GM12875 (cell line): ENCODE data around the gene AP5M1.

ENCODE experiments used
- H3K4me3 ChIP-seq: one replicate; pipeline ENCODE4 v1.5.1; 2011; ENCODE audit warnings: low read depth, low read length, control low read depth
- CTCF ChIP-seq: IDR thresholded peaks from 2 replicates; pipeline ENCODE4 v1.5.1; 2011; ENCODE audit warnings: low read depth, mild to moderate bottlenecking, control low read depth, inconsistent platforms, low read length, moderate library complexity, borderline replicate concordance; ENCODE audit not compliant: insufficient read depth

Gene AP5M1

DNA sequence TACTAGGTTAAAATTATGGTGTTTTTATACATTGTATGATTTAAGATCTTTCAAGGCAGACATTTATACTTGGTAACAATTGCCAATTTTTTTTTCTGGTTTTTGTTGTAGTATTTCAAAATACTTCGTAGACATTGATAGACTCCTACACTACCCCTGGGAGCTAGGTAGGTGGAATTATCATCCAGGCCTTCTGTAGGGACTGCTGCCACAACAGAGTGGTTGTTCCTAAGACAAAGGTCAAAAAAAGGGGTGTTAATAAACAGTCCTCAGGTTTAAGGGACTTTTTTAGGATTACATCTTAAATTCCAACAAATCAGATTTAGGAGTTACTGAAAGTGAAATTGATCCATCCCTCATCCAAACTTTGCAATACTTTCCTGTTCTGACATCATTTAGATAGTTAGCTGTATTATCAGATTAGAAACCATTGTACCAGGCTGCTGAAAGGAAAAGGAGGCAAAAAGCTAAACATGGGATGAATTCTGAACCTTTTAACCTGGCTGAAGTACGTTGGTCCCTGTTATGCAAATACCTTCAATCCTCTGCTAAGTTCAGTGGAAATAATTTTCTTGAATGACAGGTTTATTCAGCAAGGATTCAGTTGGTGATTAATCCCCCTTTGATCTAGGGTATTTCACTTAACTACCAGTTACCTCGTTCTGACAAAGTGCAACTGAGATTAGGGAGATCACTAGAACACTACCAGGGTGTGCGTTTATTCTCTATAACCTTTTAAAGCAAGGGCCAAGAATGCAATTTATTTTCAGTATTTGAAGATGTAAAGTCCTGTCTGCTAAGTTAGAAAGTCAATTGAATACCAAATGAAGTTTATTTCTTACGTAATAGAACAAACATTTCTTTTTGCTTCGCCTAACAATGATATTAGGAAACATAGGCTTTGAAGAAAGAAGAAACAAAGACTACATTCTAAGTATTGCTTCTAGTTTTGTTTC is 23.2 kb downstream of the AP5M1 start:
- TF ChIP-seq CTCF: no peak
- H3K4me3 ChIP-seq: no peak overlapping the region

DNA sequence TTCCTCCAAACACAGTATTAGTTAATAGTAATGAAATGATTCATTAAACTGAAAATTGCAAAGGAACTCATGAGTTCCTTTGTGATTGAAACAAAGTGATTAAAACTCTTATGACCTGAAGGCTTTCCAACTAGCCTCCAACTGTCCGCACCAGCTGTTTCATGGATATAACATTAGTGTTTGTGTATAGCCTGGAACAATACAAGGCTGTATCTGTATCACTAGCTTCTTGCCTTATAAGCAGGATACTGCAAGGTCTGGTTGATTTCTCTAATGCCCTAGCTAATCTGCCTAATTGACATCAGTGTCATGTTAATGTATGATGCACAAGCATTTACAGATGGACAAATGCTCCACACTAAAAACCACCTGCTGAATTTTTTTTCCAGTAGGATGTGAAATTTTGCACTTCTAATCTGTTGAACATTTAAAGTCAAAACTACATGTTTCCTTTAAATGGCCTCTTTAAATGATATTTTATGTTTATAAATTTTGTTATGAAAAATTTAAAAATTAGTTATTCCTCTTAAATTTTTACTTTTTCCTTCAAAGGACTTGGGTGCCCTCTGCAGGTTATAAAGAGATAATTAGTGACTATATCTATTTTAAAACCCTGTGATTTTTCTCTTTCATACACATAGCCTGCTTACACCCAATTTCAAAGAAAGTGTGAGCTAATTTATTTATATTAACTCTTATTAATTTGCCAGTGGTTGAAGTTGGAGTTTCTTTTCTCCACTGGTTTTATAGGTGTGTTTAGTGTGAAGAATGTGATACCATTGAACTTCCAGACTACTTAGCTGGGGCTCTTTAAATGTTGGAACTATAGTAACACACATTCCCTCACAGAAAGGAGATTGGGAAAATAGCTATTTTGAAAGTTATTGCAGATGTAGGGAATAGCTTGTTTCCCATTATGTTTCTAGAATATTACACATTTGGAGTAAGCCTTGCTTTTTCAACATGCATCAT is 25.4 kb downstream of the AP5M1 start:
- TF ChIP-seq CTCF: no peak
- H3K4me3 ChIP-seq: no peak overlapping the region

- no peak for TF ChIP-seq CTCF
- H3K4me3 ChIP-seq: no peak overlapping the region
These were observed 26.5 kb downstream of the AP5M1 start for GRCh38 chr14:57295239-57295638.

DNA sequence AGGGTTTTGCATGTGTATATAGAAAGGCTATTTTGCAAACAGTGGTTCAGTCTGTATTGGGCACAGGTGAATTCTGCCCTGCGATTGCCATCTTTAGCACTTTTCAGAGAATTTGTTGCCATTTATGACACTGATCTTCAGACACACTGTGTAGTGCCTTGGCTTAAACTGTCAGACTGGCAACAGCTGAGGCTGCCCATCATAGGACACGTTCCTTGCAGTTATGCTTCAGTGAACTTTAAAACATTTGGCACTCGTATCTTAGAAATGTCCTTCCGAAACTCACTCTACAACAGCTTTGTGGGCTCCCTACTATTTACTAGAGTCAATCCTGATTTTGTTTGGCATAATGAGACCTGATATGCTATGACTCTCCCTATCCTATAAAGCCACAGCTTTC is 29.1 kb downstream of the AP5M1 start:
- H3K4me3 ChIP-seq: no peak overlapping the region
- no peak for TF ChIP-seq CTCF

- no peak for TF ChIP-seq CTCF
- no peak overlapping the region for H3K4me3 ChIP-seq
These were observed 30.7 kb downstream of the AP5M1 start for GRCh38 chr14:57299511-57299910.

- no peak for TF ChIP-seq CTCF
- H3K4me3 ChIP-seq: no peak overlapping the region
These were observed 34.1 kb downstream of the AP5M1 start for GRCh38 chr14:57302883-57303282.
